Neural progenitor cell (in vitro differentiated cells): Measurements from ENCODE around the gene TLCD3B. TPM values are rescaled to one million over a fixed set of nuclear protein-coding genes. Genes with fewer than 3 reads are reported as not detected.
A peak's percentile ranks its signal among the peaks of the same experiment; 100 is the strongest.

ENCODE experiments used
- DNase-seq: peaks from one replicate; pipeline ENCODE4 v3.0.0-alpha.2; 2016; ENCODE audit warnings: low spot score
- H2AFZ ChIP-seq: fragments of 200-600 bp; sonication (generic); replicated peaks from 2 replicates; pipeline ENCODE4 v1.6.1; 2016; ENCODE audit warnings: antibody characterized with exemption
- H3F3A ChIP-seq: fragments of 200-600 bp; sonication (generic); 2 replicates; pipeline ENCODE4 v1.6.1; 2016; ENCODE audit warnings: antibody characterized with exemption, low read depth
- H3K27ac ChIP-seq: fragments of 200-600 bp; sonication (generic); 2 replicates; pipeline ENCODE4 v1.5.1; 2016; ENCODE audit warnings: mild to moderate bottlenecking
- H3K27me3 ChIP-seq: fragments of 200-600 bp; sonication (generic); 2 replicates; pipeline ENCODE4 v1.6.1; 2016; ENCODE audit warnings: mild to moderate bottlenecking, moderate library complexity
- H3K36me3 ChIP-seq: fragments of 200-600 bp; sonication (generic); 2 replicates; pipeline ENCODE4 v1.5.1; 2016
- H3K4me1 ChIP-seq: fragments of 200-600 bp; sonication (generic); 2 replicates; pipeline ENCODE4 v1.6.1; 2016; ENCODE audit warnings: mixed run types
- H3K4me2 ChIP-seq: fragments of 200-600 bp; sonication (generic); 2 replicates; pipeline ENCODE4 v1.6.1; 2016
- H3K4me3 ChIP-seq: fragments of 200-600 bp; sonication (generic); 2 replicates; pipeline ENCODE4 v1.5.1; 2016
- H3K79me2 ChIP-seq: fragments of 200-600 bp; sonication (generic); 2 replicates; pipeline ENCODE4 v1.6.1; 2016; ENCODE audit warnings: low read depth
- H3K9ac ChIP-seq: fragments of 200-600 bp; sonication (generic); 2 replicates; pipeline ENCODE4 v1.6.1; 2016
- H3K9me3 ChIP-seq: fragments of 200-600 bp; sonication (generic); 2 replicates; pipeline ENCODE4 v1.5.1; 2016; ENCODE audit warnings: low read depth
- H4K20me1 ChIP-seq: fragments of 200-600 bp; sonication (generic); 2 replicates; pipeline ENCODE4 v1.6.1; 2016; ENCODE audit warnings: low read depth
- H3K27ac Mint-ChIP-seq: 3 replicates; pipeline ENCODE4 v1.8.0; 2021; ENCODE audit warnings: mixed read lengths
- H3K27me3 Mint-ChIP-seq: 2 replicates; pipeline ENCODE4 v1.8.0; 2022; ENCODE audit warnings: low read depth, mild to moderate bottlenecking, inconsistent platforms, moderate library complexity, mixed read lengths; ENCODE audit not compliant: insufficient read depth
- H3K36me3 Mint-ChIP-seq: 3 replicates; pipeline ENCODE4 v1.8.0; 2021; ENCODE audit warnings: mixed read lengths
- H3K4me1 Mint-ChIP-seq: 3 replicates; pipeline ENCODE4 v1.8.0; 2021; ENCODE audit warnings: mixed read lengths
- H3K4me3 Mint-ChIP-seq: 3 replicates; pipeline ENCODE4 v1.8.0; 2021; ENCODE audit warnings: mild to moderate bottlenecking, moderate library complexity, mixed read lengths
- H3K9me3 Mint-ChIP-seq: 3 replicates; pipeline ENCODE4 v1.8.0; 2020; ENCODE audit warnings: mixed read lengths
- EZH2 ChIP-seq: fragments of 200-600 bp; sonication (generic); IDR thresholded peaks from 2 replicates; pipeline ENCODE4 v1.6.1; 2017; ENCODE audit warnings: antibody characterized with exemption, mild to moderate bottlenecking, moderate library complexity
- EZH2phosphoT487 ChIP-seq: fragments of 200-600 bp; sonication (generic); IDR thresholded peaks from 2 replicates; pipeline ENCODE4 v1.6.1; 2017; ENCODE audit warnings: antibody characterized with exemption
- total RNA-seq: library from RNA; depleted of rRNA; stranded (reverse); fragments of >200 nt; gene quantifications from 2 replicates; pipeline ENCODE4 v1.2.3, GENCODE V29; 2015; ENCODE audit warnings: low replicate concordance
- TF ChIP-seq, protein P1 (sequence below): fragments of 200-600 bp; sonication (generic); IDR thresholded peaks from 2 replicates; pipeline ENCODE4 v1.5.1; 2017; ENCODE audit warnings: antibody characterized with exemption, mild to moderate bottlenecking

Gene TLCD3B
- total RNA-seq, 1 donor from 2014 or later, result 2.4 TPM

DNA sequence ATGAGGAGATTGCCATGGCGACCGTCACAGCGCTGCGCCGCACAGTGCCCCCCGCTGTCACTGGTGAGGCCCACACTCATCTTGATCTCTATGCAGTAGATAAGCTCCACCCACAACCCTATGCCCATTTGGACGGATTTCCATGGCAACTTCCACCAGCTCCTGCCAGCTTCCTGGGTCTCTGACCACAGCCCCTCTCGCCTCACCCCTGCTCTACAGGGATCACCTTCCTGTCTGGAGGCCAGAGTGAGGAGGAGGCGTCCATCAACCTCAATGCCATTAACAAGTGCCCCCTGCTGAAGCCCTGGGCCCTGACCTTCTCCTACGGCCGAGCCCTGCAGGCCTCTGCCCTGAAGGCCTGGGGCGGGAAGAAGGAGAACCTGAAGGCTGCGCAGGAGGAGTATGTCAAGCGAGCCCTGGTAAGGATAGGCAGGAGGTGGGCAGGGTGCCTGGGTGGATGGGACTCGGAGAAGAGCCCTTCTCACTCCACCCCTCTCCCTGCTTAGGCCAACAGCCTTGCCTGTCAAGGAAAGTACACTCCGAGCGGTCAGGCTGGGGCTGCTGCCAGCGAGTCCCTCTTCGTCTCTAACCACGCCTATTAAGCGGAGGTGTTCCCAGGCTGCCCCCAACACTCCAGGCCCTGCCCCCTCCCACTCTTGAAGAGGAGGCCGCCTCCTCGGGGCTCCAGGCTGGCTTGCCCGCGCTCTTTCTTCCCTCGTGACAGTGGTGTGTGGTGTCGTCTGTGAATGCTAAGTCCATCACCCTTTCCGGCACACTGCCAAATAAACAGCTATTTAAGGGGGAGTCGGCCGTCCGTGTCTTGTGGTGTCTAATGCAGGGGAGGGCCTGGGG lies 38.8 kb upstream of the TLCD3B start:
- H3K9me3 ChIP-seq, result no peaks in the 10 kb centered on the region
- no peak overlapping the region for H3K9ac ChIP-seq
- H3K4me3 ChIP-seq, result no peak overlapping the region
- H3K36me3 Mint-ChIP-seq, result peaks cover 37% of the 10 kb centered on the region
- no peak overlapping the region for H3K4me2 ChIP-seq
- no peak for DNase-seq
- peaks cover 54% of the 10 kb centered on the region for H4K20me1 ChIP-seq
- H2AFZ ChIP-seq, result no peak overlapping the region
- H3K79me2 ChIP-seq, result peaks cover 48% of the 10 kb centered on the region
- no peaks in the 10 kb centered on the region for H3K27me3 ChIP-seq
- H3K27ac Mint-ChIP-seq, result no peak overlapping the region
- H3K4me1 ChIP-seq, result peaks cover 12% of the 10 kb centered on the region
- peaks cover 13% of the 10 kb centered on the region for H3K36me3 ChIP-seq
- no peak overlapping the region for H3K27ac ChIP-seq
- H3K9me3 Mint-ChIP-seq, result no peaks in the 10 kb centered on the region
- peaks cover 29% of the 10 kb centered on the region for H3K4me1 Mint-ChIP-seq
- TF ChIP-seq, protein P1, sequence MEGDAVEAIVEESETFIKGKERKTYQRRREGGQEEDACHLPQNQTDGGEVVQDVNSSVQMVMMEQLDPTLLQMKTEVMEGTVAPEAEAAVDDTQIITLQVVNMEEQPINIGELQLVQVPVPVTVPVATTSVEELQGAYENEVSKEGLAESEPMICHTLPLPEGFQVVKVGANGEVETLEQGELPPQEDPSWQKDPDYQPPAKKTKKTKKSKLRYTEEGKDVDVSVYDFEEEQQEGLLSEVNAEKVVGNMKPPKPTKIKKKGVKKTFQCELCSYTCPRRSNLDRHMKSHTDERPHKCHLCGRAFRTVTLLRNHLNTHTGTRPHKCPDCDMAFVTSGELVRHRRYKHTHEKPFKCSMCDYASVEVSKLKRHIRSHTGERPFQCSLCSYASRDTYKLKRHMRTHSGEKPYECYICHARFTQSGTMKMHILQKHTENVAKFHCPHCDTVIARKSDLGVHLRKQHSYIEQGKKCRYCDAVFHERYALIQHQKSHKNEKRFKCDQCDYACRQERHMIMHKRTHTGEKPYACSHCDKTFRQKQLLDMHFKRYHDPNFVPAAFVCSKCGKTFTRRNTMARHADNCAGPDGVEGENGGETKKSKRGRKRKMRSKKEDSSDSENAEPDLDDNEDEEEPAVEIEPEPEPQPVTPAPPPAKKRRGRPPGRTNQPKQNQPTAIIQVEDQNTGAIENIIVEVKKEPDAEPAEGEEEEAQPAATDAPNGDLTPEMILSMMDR, result no peak
- TF ChIP-seq EZH2, result no peak
- TF ChIP-seq EZH2phosphoT487, result no peak
- H3F3A ChIP-seq, result peaks cover 67% of the 10 kb centered on the region
- peak overlapping the region; percentile 72 for H3K4me3 Mint-ChIP-seq
- peaks cover 2% of the 10 kb centered on the region for H3K27me3 Mint-ChIP-seq

DNA sequence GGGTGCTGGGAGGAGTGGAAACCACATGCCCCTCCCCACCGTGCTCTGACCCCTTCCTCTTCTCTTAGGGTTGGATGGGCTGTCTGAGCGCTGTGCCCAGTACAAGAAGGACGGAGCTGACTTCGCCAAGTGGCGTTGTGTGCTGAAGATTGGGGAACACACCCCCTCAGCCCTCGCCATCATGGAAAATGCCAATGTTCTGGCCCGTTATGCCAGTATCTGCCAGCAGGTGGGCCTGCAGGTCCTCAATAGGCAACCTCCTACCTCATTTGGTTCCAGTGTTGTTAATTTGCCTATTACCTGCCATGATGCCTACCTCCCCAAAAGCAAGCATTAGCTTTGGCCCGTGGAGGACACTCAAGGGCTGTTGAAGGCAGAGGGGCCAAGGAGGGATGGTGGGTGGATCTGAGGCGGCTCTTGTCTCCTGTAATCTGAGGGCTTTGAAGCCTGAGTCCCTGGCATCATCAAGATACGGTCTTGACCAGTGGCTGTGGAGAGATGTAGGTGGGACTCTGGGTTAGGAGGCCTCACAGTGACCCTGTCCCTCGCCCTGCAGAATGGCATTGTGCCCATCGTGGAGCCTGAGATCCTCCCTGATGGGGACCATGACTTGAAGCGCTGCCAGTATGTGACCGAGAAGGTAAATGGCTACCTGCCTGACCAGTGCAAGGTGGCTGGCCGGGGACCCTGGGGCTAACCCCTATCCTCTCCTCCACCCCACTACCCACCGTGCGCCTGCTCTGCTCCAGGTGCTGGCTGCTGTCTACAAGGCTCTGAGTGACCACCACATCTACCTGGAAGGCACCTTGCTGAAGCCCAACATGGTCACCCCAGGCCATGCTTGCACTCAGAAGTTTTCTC lies 37.9 kb upstream of the TLCD3B start:
- H3K27me3 Mint-ChIP-seq, result peaks cover 6% of the 10 kb centered on the region
- H3K27ac ChIP-seq, result no peak overlapping the region

DNA sequence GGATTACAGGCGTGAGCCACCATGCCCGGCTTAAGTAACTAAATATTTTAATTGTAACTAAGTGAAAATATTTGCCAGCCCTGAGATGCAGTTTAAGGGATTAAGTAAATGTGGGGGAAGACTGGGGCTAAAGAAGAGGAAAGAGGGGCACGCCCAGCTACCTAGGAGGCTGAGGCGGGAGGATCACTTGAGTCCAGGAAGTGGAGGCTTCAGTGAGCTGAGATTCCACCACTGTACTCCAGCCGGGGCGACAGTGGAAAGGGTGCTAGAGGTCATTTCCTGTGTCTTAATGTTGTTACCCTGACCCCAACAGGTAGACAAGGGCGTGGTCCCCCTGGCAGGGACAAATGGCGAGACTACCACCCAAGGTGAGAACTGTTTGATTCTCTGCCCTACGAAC lies 37.3 kb upstream of the TLCD3B start:
- Histone ChIP-seq H3F3A (peaks cover 70% of the 10 kb centered on the region), H3K9me3 (no peaks in the 10 kb centered on the region), H3K4me3 (no peak overlapping the region), H2AFZ (no peak overlapping the region), H3K27me3 (no peaks in the 10 kb centered on the region), H3K9ac (no peak overlapping the region), H3K36me3 (peaks cover 13% of the 10 kb centered on the region), H4K20me1 (peaks cover 54% of the 10 kb centered on the region), H3K79me2 (peaks cover 60% of the 10 kb centered on the region), H3K4me2 (no peak overlapping the region), H3K27ac (no peak overlapping the region), H3K4me1 (peaks cover 24% of the 10 kb centered on the region)
- TF ChIP-seq EZH2phosphoT487 (no peak), EZH2 (no peak)
- TF ChIP-seq, protein P1, result no peak
- H3K9me3 Mint-ChIP-seq, result no peaks in the 10 kb centered on the region
- H3K27me3 Mint-ChIP-seq, result peaks cover 6% of the 10 kb centered on the region
- peaks cover 37% of the 10 kb centered on the region for H3K36me3 Mint-ChIP-seq
- H3K27ac Mint-ChIP-seq, result no peak overlapping the region
- no peak for DNase-seq
- peaks cover 40% of the 10 kb centered on the region for H3K4me1 Mint-ChIP-seq
- H3K4me3 Mint-ChIP-seq, result peak overlapping the region; percentile 72

More for the DNA sequence above, 37.9 kb upstream of the TLCD3B start:
- DNase-seq, result peak; percentile 39
- Histone ChIP-seq H3K79me2 (peaks cover 56% of the 10 kb centered on the region), H3K27me3 (no peaks in the 10 kb centered on the region), H3K4me2 (no peak overlapping the region), H3K4me3 (no peak overlapping the region), H3K9ac (no peak overlapping the region), H3K4me1 (peaks cover 17% of the 10 kb centered on the region), H4K20me1 (peaks cover 54% of the 10 kb centered on the region), H3K9me3 (no peaks in the 10 kb centered on the region), H3F3A (peaks cover 69% of the 10 kb centered on the region), H3K36me3 (peaks cover 13% of the 10 kb centered on the region), H2AFZ (no peak overlapping the region)
- Mint-ChIP-seq H3K4me1 (peaks cover 33% of the 10 kb centered on the region), H3K9me3 (no peaks in the 10 kb centered on the region), H3K27ac (no peak overlapping the region), H3K36me3 (peaks cover 37% of the 10 kb centered on the region), H3K4me3 (peak overlapping the region; percentile 72)
- TF ChIP-seq EZH2phosphoT487, result no peak
- TF ChIP-seq, protein P1, result peak; percentile 41
